NCI-H524 treated with DMSO at 0.1 percent for 48 hours (cell line): ENCODE data around the gene PCGF2.

Experiments used
- DNase-seq: peaks from one replicate; lab custom pipeline; 2025; lab: John Stamatoyannopoulos, UW

Gene PCGF2

GRCh38 chr17:38702916-38703741, 45.0 kb downstream of the PCGF2 start:
- DNase-seq = no peak

- no peak for DNase-seq
Measured at GRCh38 chr17:38702166-38702915, 45.8 kb downstream of the PCGF2 start.

- no peak for DNase-seq
Measured at GRCh38 chr17:38701504-38702165, 46.5 kb downstream of the PCGF2 start.

GRCh38 chr17:38698760-38699159, 49.4 kb downstream of the PCGF2 start:
- DNase-seq = no peak

GRCh38 chr17:38697061-38697820, 50.9 kb downstream of the PCGF2 start:
- DNase-seq = no peak

- no peak for DNase-seq
Measured at GRCh38 chr17:38693700-38694329, 54.3 kb downstream of the PCGF2 start.

- no peak for DNase-seq
Measured at GRCh38 chr17:38691154-38691553, 57.0 kb downstream of the PCGF2 start.

- DNase-seq = no peak
Measured at GRCh38 chr17:38690386-38690785, 57.8 kb downstream of the PCGF2 start.

- DNase-seq = no peak
Measured at GRCh38 chr17:38687286-38687685, 60.9 kb downstream of the PCGF2 start.

- no peak for DNase-seq
Measured at GRCh38 chr17:38685491-38685890, 62.6 kb downstream of the PCGF2 start.
